ENCODE measurements around the gene PLA1A. TPM values are rescaled to one million over a fixed set of nuclear protein-coding genes. Genes with fewer than 3 reads are reported as not detected.

The PLA1A gene
- total RNA-seq, 1 experiment from 2014 or later = 0.75 TPM

- Mint-ChIP-seq H3K4me3 (ENCODE audit: unreplicated experiment) (no peak overlapping the region), H3K4me1 (ENCODE audit: low read depth, unreplicated experiment) (no peaks in the 10 kb centered on the region), H3K27me3 (ENCODE audit: insufficient read depth, unreplicated experiment) (peaks cover 4% of the 10 kb centered on the region), H3K9me3 (ENCODE audit: unreplicated experiment) (no peaks in the 10 kb centered on the region), H3K27ac (ENCODE audit: unreplicated experiment) (no peak overlapping the region), H3K36me3 (ENCODE audit: insufficient read depth, unreplicated experiment) (no peaks in the 10 kb centered on the region)
- Histone ChIP-seq H3K4me1 (no peaks in the 10 kb centered on the region), H3K9me3 (no peaks in the 10 kb centered on the region), H3K27me3 (replicated peaks; ENCODE audit: control insufficient read depth, insufficient read depth, low read length) (no peaks in the 10 kb centered on the region), H3K4me3 (ENCODE audit: low read depth, low read length) (no peak overlapping the region), H3K36me3 (ENCODE audit: control insufficient read depth, insufficient read depth, low read length) (no peaks in the 10 kb centered on the region)
- DNase-seq = no peak
- intact Hi-C loops (cut with micrococcal nuclease; ENCODE audit: unreplicated experiment) = loop anchor here (5.0 kb wide), 1 partner anchor 61 kb away; the partner anchor contains the start of gene COX17
- TF ChIP-seq, protein P1, sequence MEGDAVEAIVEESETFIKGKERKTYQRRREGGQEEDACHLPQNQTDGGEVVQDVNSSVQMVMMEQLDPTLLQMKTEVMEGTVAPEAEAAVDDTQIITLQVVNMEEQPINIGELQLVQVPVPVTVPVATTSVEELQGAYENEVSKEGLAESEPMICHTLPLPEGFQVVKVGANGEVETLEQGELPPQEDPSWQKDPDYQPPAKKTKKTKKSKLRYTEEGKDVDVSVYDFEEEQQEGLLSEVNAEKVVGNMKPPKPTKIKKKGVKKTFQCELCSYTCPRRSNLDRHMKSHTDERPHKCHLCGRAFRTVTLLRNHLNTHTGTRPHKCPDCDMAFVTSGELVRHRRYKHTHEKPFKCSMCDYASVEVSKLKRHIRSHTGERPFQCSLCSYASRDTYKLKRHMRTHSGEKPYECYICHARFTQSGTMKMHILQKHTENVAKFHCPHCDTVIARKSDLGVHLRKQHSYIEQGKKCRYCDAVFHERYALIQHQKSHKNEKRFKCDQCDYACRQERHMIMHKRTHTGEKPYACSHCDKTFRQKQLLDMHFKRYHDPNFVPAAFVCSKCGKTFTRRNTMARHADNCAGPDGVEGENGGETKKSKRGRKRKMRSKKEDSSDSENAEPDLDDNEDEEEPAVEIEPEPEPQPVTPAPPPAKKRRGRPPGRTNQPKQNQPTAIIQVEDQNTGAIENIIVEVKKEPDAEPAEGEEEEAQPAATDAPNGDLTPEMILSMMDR (IDR thresholded peaks at IDR 0.05; ENCODE audit: insufficient read depth in 1 of 2, low read depth in 1 of 2, low read length in 1 of 2, severe bottlenecking in 1 of 2, unreplicated experiment in 1 of 2) = no peak
- BruUV-seq (replicated peaks) = no TSS peak
- POLR2A ChIA-PET = no interaction called here
- CTCF ChIA-PET = interaction anchor here (0.5 kb wide), 1 partner anchor 56 kb away, joined by 3 read pairs; no protein-coding TSS in a partner anchor
These were observed 18.4 kb downstream of the PLA1A start for GRCh38 chr3:119616056-119616455.

DNA sequence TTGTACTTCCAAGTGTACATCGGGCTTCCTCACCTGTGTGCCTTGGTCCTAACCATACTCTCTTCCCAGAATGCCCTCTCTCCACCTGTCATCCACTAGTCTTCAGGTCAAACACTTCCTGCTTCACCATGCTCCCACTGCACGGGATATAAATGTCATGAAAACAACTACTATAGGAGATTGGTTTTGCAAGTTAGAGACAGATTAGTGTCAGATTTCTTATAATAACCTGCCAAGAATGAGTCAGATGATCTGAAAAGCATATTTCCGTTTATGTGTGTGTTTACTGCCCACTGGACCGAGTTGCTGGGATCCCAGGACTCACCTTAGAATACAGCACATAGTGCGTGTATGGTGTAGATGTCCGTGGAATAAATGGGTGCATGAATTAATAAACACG is 21.4 kb downstream of the PLA1A start:
- Mint-ChIP-seq H3K9me3 (ENCODE audit: unreplicated experiment) (no peaks in the 10 kb centered on the region), H3K27ac (ENCODE audit: unreplicated experiment) (no peak overlapping the region), H3K4me1 (ENCODE audit: low read depth, unreplicated experiment) (no peaks in the 10 kb centered on the region), H3K4me3 (ENCODE audit: unreplicated experiment) (no peak overlapping the region), H3K36me3 (ENCODE audit: insufficient read depth, unreplicated experiment) (no peaks in the 10 kb centered on the region), H3K27me3 (ENCODE audit: insufficient read depth, unreplicated experiment) (peaks cover 4% of the 10 kb centered on the region)
- POLR2A ChIA-PET = no interaction called here
- H3K9me3 ChIP-seq = no peaks in the 10 kb centered on the region
- BruUV-seq (replicated peaks) = no TSS peak
- CTCF ChIA-PET = no interaction called here
- no peaks in the 10 kb centered on the region for H3K36me3 ChIP-seq (ENCODE audit: control insufficient read depth, insufficient read depth, low read length)
- TF ChIP-seq, protein P1 (IDR thresholded peaks at IDR 0.05; ENCODE audit: insufficient read depth in 1 of 2, low read depth in 1 of 2, low read length in 1 of 2, severe bottlenecking in 1 of 2, unreplicated experiment in 1 of 2) = no peak
- no peaks in the 10 kb centered on the region for H3K4me1 ChIP-seq
- intact Hi-C loops (cut with micrococcal nuclease; ENCODE audit: unreplicated experiment) = loop anchor here (5.0 kb wide), 1 partner anchor 58 kb away; the partner anchor contains the start of gene COX17
- no peaks in the 10 kb centered on the region for H3K27me3 ChIP-seq (replicated peaks; ENCODE audit: control insufficient read depth, insufficient read depth, low read length)
- H3K4me3 ChIP-seq (ENCODE audit: low read depth, low read length) = no peak overlapping the region
- no peak for DNase-seq

DNA sequence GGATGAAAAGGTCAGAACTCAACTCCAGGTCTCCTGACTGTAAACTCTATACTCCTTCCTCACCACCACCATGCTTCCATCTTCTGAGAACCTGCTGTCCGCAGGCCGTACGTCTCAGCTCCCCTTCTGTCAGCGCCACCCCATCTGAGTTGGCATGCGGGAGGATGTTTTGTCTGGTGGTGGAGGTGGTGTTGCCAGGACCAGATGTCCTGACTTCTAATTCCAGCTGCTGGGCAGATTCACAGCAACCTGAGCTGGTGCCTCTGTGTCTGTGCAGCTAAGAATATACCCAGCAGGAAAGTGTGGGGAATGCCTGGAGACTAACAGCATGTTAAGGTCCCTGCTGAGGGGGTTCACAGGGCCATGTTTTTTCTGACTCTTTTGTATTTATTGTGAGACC is 23.2 kb downstream of the PLA1A start:
- no TSS peak for BruUV-seq (replicated peaks)
- no peak overlapping the region for H3K27ac Mint-ChIP-seq (ENCODE audit: unreplicated experiment)
- H3K36me3 Mint-ChIP-seq (ENCODE audit: insufficient read depth, unreplicated experiment) = no peaks in the 10 kb centered on the region
- H3K36me3 ChIP-seq (ENCODE audit: control insufficient read depth, insufficient read depth, low read length) = no peaks in the 10 kb centered on the region
- H3K4me1 Mint-ChIP-seq (ENCODE audit: low read depth, unreplicated experiment) = no peaks in the 10 kb centered on the region
- H3K27me3 ChIP-seq (replicated peaks; ENCODE audit: control insufficient read depth, insufficient read depth, low read length) = no peaks in the 10 kb centered on the region
- CTCF ChIA-PET = interaction anchor here (0.8 kb wide), 1 partner anchor 188 kb away, joined by 3 read pairs; no protein-coding TSS in a partner anchor
- no peaks in the 10 kb centered on the region for H3K9me3 ChIP-seq
- H3K4me3 Mint-ChIP-seq (ENCODE audit: unreplicated experiment) = no peak overlapping the region
- no peaks in the 10 kb centered on the region for H3K4me1 ChIP-seq
- POLR2A ChIA-PET = no interaction called here
- H3K9me3 Mint-ChIP-seq (ENCODE audit: unreplicated experiment) = no peaks in the 10 kb centered on the region
- intact Hi-C loops (cut with micrococcal nuclease; ENCODE audit: unreplicated experiment) = no loop called here
- TF ChIP-seq, protein P1 (IDR thresholded peaks at IDR 0.05; ENCODE audit: insufficient read depth in 1 of 2, low read depth in 1 of 2, low read length in 1 of 2, severe bottlenecking in 1 of 2, unreplicated experiment in 1 of 2) = no peak
- no peak for DNase-seq
- H3K27me3 Mint-ChIP-seq (ENCODE audit: insufficient read depth, unreplicated experiment) = no peaks in the 10 kb centered on the region
- no peak overlapping the region for H3K4me3 ChIP-seq (ENCODE audit: low read depth, low read length)

All from Caco-2 (cell line).